HCT116 (cell line): ENCODE data around the gene ALDH7A1.

Source experiments
- EGR1 ChIP-seq: IDR thresholded peaks from 2 replicates; pipeline ENCODE4 v1.6.1; 2012; ENCODE audit warnings: low read depth
- EZH2 ChIP-seq: fragments of 200-600 bp; sonication (generic); IDR thresholded peaks from 2 replicates; pipeline ENCODE4 v1.6.1; 2017; ENCODE audit warnings: antibody characterized with exemption, mixed run types
- EZH2phosphoT487 ChIP-seq: fragments of 200-600 bp; IDR thresholded peaks from 2 replicates; pipeline ENCODE4 v1.6.1; 2018; ENCODE audit warnings: antibody characterized with exemption, borderline replicate concordance
- POLR2A ChIP-seq: IDR thresholded peaks from 2 replicates; pipeline ENCODE4 v1.7.0; 2011; ENCODE audit warnings: borderline replicate concordance; ENCODE audit not compliant: insufficient read depth, insufficient read length; ENCODE audit errors: extremely low read depth
- POLR2AphosphoS5 ChIP-seq: IDR thresholded peaks from 2 replicates; pipeline ENCODE4 v1.6.1; 2011; ENCODE audit warnings: mild to moderate bottlenecking, low read depth, low read length, moderate library complexity
- RAD21 ChIP-seq: IDR thresholded peaks from 2 replicates; pipeline ENCODE4 v1.6.1; 2012; ENCODE audit warnings: low read depth, mild to moderate bottlenecking
- SP1 ChIP-seq: IDR thresholded peaks from 2 replicates; pipeline ENCODE4 v1.6.1; 2012; ENCODE audit warnings: low read depth
- YY1 ChIP-seq: IDR thresholded peaks from 2 replicates; pipeline ENCODE4 v1.6.1; 2011; ENCODE audit warnings: low read length, low read depth, moderate library complexity, mild to moderate bottlenecking; ENCODE audit not compliant: insufficient replicate concordance; ENCODE audit errors: extremely low read depth
- ZNF274 ChIP-seq: fragments of 200-500 bp; sonication (Bioruptor generic); IDR thresholded peaks from 2 replicates; pipeline ENCODE4 v1.6.1; 2014; ENCODE audit warnings: mild to moderate bottlenecking, low read depth, low read length, inconsistent platforms
- TF ChIP-seq, protein P1 (sequence below), 3 experiments: fragments of 200-600 bp in 1 of 3; sonication (generic) in 1 of 3; IDR thresholded peaks in 2 of 3; conservative IDR thresholded peaks in 1 of 3; 2 replicates each; pipeline ENCODE4 v1.5.1; 2012 to 2017; ENCODE audit warnings: low read depth in 2 of 3, low read length in 2 of 3, antibody characterized with exemption in 1 of 3, borderline replicate concordance in 1 of 3, control low read depth in 1 of 3, mild to moderate bottlenecking in 1 of 3, mixed read lengths in 1 of 3, mixed run types in 1 of 3, moderate library complexity in 1 of 3; ENCODE audit not compliant: insufficient read depth in 1 of 3
- TF ChIP-seq, protein P2 (sequence below): IDR thresholded peaks from 2 replicates; pipeline ENCODE4 v1.6.1; 2011; ENCODE audit warnings: mild to moderate bottlenecking, low read length, moderate library complexity; ENCODE audit not compliant: insufficient replicate concordance; ENCODE audit errors: extremely low read depth
- TF ChIP-seq, protein P3 (sequence below): IDR thresholded peaks from 2 replicates; pipeline ENCODE4 v1.6.1; 2012

DNA sequence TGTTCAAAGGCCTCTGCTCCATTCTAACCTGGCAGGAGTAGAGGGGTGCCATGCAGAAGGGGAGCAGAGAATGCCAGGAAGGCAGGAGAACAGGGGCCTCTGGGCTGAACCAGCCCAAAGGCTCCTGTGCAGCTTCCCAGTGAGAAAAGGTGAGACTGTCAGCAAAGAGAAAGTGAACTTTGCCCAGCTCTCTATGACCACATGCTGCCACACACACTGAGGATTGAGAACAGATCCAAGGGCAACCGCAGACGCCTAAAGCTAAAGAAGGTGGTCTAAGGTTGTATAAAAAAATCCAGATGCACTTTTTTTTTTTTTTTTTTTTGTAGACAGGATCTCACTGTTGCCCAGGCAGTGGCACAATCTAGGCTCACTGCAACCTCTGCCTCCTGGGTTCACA, 51.4 kb downstream of the ALDH7A1 start:
- TF ChIP-seq, protein P1, sequence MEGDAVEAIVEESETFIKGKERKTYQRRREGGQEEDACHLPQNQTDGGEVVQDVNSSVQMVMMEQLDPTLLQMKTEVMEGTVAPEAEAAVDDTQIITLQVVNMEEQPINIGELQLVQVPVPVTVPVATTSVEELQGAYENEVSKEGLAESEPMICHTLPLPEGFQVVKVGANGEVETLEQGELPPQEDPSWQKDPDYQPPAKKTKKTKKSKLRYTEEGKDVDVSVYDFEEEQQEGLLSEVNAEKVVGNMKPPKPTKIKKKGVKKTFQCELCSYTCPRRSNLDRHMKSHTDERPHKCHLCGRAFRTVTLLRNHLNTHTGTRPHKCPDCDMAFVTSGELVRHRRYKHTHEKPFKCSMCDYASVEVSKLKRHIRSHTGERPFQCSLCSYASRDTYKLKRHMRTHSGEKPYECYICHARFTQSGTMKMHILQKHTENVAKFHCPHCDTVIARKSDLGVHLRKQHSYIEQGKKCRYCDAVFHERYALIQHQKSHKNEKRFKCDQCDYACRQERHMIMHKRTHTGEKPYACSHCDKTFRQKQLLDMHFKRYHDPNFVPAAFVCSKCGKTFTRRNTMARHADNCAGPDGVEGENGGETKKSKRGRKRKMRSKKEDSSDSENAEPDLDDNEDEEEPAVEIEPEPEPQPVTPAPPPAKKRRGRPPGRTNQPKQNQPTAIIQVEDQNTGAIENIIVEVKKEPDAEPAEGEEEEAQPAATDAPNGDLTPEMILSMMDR (IDR thresholded peaks at IDR 0.05 in 2 of 3, conservative IDR thresholded peaks at IDR 0.05 in 1 of 3; ENCODE audit: borderline replicate concordance in 1 of 3, insufficient read depth in 1 of 3, low read depth in 2 of 3, low read length in 2 of 3) = no peak
- TF ChIP-seq, protein P2, sequence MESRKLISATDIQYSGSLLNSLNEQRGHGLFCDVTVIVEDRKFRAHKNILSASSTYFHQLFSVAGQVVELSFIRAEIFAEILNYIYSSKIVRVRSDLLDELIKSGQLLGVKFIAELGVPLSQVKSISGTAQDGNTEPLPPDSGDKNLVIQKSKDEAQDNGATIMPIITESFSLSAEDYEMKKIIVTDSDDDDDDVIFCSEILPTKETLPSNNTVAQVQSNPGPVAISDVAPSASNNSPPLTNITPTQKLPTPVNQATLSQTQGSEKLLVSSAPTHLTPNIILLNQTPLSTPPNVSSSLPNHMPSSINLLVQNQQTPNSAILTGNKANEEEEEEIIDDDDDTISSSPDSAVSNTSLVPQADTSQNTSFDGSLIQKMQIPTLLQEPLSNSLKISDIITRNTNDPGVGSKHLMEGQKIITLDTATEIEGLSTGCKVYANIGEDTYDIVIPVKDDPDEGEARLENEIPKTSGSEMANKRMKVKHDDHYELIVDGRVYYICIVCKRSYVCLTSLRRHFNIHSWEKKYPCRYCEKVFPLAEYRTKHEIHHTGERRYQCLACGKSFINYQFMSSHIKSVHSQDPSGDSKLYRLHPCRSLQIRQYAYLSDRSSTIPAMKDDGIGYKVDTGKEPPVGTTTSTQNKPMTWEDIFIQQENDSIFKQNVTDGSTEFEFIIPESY = no peak
- no peak for TF ChIP-seq EZH2
- TF ChIP-seq POLR2A = no peak
- no peak for TF ChIP-seq POLR2AphosphoS5
- TF ChIP-seq EGR1 = no peak
- TF ChIP-seq EZH2phosphoT487 = no peak
- no peak for TF ChIP-seq YY1
- no peak for TF ChIP-seq ZNF274
- no peak for TF ChIP-seq SP1
- TF ChIP-seq RAD21 = no peak
- TF ChIP-seq, protein P3, sequence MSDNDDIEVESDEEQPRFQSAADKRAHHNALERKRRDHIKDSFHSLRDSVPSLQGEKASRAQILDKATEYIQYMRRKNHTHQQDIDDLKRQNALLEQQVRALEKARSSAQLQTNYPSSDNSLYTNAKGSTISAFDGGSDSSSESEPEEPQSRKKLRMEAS = no peak
